IMR-90 (cell line): ENCODE data around the gene OSBPL9.

ENCODE experiments used
- CEBPB ChIP-seq: IDR thresholded peaks from 2 replicates; pipeline ENCODE4 v1.6.1; 2012; ENCODE audit warnings: low read depth, low read length, improper control_type of control experiment
- CTCF ChIP-seq: conservative IDR thresholded peaks from 2 replicates; pipeline ENCODE4 v1.5.1; 2012; ENCODE audit warnings: mild to moderate bottlenecking, low read depth, low read length, improper control_type of control experiment
- FOS ChIP-seq: fragments of 150-350 bp; IDR thresholded peaks from 2 replicates; pipeline ENCODE4 v1.6.1; 2016; ENCODE audit warnings: low read depth, low read length
- MAFK ChIP-seq: IDR thresholded peaks from 2 replicates; pipeline ENCODE4 v1.6.1; 2012; ENCODE audit warnings: low read depth, low read length, improper control_type of control experiment
- MAZ ChIP-seq: IDR thresholded peaks from 2 replicates; pipeline ENCODE4 v1.6.1; 2012; ENCODE audit warnings: low read depth, mild to moderate bottlenecking, low read length, improper control_type of control experiment, moderate library complexity, borderline replicate concordance
- MXI1 ChIP-seq: IDR thresholded peaks from 2 replicates; pipeline ENCODE4 v1.6.1; 2012; ENCODE audit warnings: low read depth, mild to moderate bottlenecking, low read length, moderate library complexity, borderline replicate concordance
- NFE2L2 ChIP-seq: fragments of 150-350 bp; IDR thresholded peaks from 2 replicates; pipeline ENCODE4 v1.6.1; 2016; ENCODE audit warnings: low read depth, mild to moderate bottlenecking, low read length
- POLR2A ChIP-seq: IDR thresholded peaks from 2 replicates; pipeline ENCODE4 v1.6.1; 2012; ENCODE audit warnings: mild to moderate bottlenecking, low read depth, low read length
- RAD21 ChIP-seq: IDR thresholded peaks from 2 replicates; pipeline ENCODE4 v1.6.1; 2012; ENCODE audit warnings: low read length, improper control_type of control experiment
- RCOR1 ChIP-seq: IDR thresholded peaks from 2 replicates; pipeline ENCODE4 v1.6.1; 2012; ENCODE audit warnings: mild to moderate bottlenecking, low read length, improper control_type of control experiment; ENCODE audit not compliant: insufficient replicate concordance
- RFX5 ChIP-seq: IDR thresholded peaks from 2 replicates; pipeline ENCODE4 v1.8.0; 2012; ENCODE audit warnings: low read depth, mild to moderate bottlenecking, low read length, moderate library complexity
- SMC3 ChIP-seq: fragments of 150-350 bp; IDR thresholded peaks from 2 replicates; pipeline ENCODE4 v1.6.1; 2016; ENCODE audit warnings: low read depth, mild to moderate bottlenecking, antibody characterized with exemption, low read length, moderate library complexity
- USF2 ChIP-seq: fragments of 150-350 bp; IDR thresholded peaks from 2 replicates; pipeline ENCODE4 v1.6.1; 2017; ENCODE audit warnings: mild to moderate bottlenecking, antibody characterized with exemption, low read length, low read depth
- TF ChIP-seq, protein P1 (sequence below): fragments of 150-350 bp; IDR thresholded peaks from 2 replicates; pipeline ENCODE4 v1.6.1; 2016; ENCODE audit warnings: low read depth, mild to moderate bottlenecking, low read length, moderate library complexity, borderline replicate concordance

DNA sequence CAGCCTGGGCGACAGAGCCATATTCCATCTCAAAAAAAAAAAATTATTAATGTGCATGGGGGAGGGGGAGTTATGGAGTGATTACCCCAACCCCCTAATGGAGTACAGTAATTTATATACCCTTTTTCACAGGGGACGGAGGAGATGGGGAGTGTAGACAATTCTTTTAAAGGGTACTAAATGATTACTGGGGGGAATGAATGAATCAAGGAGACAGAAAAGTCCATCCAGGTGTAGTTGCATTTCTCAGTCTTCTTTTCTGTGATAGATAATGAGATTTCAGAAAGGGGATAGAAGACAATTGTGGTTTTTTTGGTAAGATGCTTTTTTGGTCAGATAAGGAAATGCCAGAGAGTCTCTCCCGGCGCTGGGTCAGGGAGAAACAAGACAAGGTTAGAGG, 13.0 kb downstream of the OSBPL9 start:
- no peak for TF ChIP-seq CTCF
- TF ChIP-seq USF2: no peak
- no peak for TF ChIP-seq MXI1
- TF ChIP-seq RFX5: no peak
- TF ChIP-seq, protein P1, sequence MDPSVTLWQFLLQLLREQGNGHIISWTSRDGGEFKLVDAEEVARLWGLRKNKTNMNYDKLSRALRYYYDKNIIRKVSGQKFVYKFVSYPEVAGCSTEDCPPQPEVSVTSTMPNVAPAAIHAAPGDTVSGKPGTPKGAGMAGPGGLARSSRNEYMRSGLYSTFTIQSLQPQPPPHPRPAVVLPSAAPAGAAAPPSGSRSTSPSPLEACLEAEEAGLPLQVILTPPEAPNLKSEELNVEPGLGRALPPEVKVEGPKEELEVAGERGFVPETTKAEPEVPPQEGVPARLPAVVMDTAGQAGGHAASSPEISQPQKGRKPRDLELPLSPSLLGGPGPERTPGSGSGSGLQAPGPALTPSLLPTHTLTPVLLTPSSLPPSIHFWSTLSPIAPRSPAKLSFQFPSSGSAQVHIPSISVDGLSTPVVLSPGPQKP: no peak
- TF ChIP-seq MAZ: no peak
- no peak for TF ChIP-seq POLR2A
- TF ChIP-seq CEBPB: no peak
- no peak for TF ChIP-seq FOS
- TF ChIP-seq MAFK: no peak
- TF ChIP-seq NFE2L2: no peak
- no peak for TF ChIP-seq RCOR1
- no peak for TF ChIP-seq SMC3
- TF ChIP-seq RAD21: no peak
